SK-N-SH (cell line): ENCODE data around the gene COPS9.

Experiments used
- CHD2 ChIP-seq: fragments of 150-350 bp; IDR thresholded peaks from 2 replicates; pipeline ENCODE4 v1.6.1; 2018; ENCODE audit warnings: low read length; ENCODE audit not compliant: partially characterized antibody
- EP300 ChIP-seq, 2 experiments: IDR thresholded peaks; 2 replicates each; pipeline versions ENCODE4 v1.4.0 to v1.6.1; 2012; ENCODE audit warnings: borderline replicate concordance in 1 of 2, low read depth in 1 of 2, low read length in 1 of 2
- EZH2phosphoT487 ChIP-seq: fragments of 200-600 bp; sonication (generic); IDR thresholded peaks from 2 replicates; pipeline ENCODE4 v1.6.1; 2017; ENCODE audit warnings: low read depth, mixed run types, mild to moderate bottlenecking, antibody characterized with exemption, moderate library complexity, borderline replicate concordance
- MEF2A ChIP-seq: IDR thresholded peaks from 2 replicates; pipeline ENCODE4 v1.4.0; 2012; ENCODE audit warnings: low read depth, borderline replicate concordance
- NFIC ChIP-seq: IDR thresholded peaks from 2 replicates; pipeline ENCODE4 v1.4.0; 2012; ENCODE audit warnings: borderline replicate concordance
- POLR2AphosphoS5 ChIP-seq: IDR thresholded peaks from 2 replicates; pipeline ENCODE4 v1.6.1; 2012; ENCODE audit warnings: low read depth, low read length
- RCOR1 ChIP-seq: fragments of 150-350 bp; IDR thresholded peaks from 2 replicates; pipeline ENCODE4 v1.6.1; 2017; ENCODE audit warnings: antibody characterized with exemption, low read length
- TF ChIP-seq, protein P1 (sequence below): IDR thresholded peaks from 2 replicates; pipeline ENCODE4 v1.4.0; 2012; ENCODE audit warnings: low read depth
- TF ChIP-seq, protein P2 (sequence below): fragments of 200-600 bp; sonication (generic); IDR thresholded peaks from 2 replicates; pipeline ENCODE4 v1.6.1; 2017; ENCODE audit warnings: antibody characterized with exemption, mild to moderate bottlenecking, moderate library complexity
- TF ChIP-seq, protein P3 (sequence below): IDR thresholded peaks from 2 replicates; pipeline ENCODE4 v1.6.1; 2012; ENCODE audit warnings: mild to moderate bottlenecking, low read depth, low read length, moderate library complexity
- TF ChIP-seq, protein P4 (sequence below): IDR thresholded peaks from 2 replicates; pipeline ENCODE4; 2012

DNA sequence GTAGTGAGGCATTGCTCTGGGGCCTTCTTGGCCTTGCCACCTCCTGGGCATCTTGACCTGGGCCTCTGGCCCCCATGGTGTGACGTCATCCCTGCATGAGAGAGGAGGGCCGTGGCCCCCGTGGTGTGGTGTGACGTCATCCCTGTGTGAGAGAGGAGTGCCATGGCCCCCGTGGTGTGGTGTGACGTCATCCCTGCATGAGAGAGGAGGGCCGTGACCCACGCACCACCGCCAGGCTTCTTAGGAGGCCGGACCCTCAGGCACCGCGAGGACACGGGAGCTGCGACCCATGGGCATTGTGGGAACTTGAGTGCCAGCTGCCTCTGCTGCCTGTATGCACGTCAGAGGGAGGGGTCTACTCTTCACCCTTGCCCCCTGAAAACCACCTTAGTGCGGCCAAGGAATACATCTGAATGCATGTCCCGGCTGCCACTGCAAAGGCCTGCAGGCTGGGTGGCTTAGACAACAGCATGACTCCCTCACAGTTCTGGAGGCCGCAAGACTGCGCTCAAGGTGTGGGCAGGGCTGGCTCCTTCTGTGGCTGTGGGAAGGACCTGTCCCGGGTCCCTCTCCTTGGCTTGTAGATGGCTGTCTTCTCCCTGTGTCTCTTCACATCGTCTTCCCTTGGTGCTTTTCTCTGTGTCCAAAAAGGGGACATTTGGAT lies 25.1 kb upstream of the COPS9 start:
- TF ChIP-seq, protein P1, sequence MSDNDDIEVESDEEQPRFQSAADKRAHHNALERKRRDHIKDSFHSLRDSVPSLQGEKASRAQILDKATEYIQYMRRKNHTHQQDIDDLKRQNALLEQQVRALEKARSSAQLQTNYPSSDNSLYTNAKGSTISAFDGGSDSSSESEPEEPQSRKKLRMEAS: no peak
- TF ChIP-seq EP300 (IDR thresholded peaks at IDR 0.05; ENCODE audit: borderline replicate concordance in 1 of 2, low read depth in 1 of 2, low read length in 1 of 2) (no peak), MEF2A (no peak), EZH2phosphoT487 (no peak), NFIC (no peak), CHD2 (no peak), POLR2AphosphoS5 (no peak), RCOR1 (no peak)
- TF ChIP-seq, protein P2, sequence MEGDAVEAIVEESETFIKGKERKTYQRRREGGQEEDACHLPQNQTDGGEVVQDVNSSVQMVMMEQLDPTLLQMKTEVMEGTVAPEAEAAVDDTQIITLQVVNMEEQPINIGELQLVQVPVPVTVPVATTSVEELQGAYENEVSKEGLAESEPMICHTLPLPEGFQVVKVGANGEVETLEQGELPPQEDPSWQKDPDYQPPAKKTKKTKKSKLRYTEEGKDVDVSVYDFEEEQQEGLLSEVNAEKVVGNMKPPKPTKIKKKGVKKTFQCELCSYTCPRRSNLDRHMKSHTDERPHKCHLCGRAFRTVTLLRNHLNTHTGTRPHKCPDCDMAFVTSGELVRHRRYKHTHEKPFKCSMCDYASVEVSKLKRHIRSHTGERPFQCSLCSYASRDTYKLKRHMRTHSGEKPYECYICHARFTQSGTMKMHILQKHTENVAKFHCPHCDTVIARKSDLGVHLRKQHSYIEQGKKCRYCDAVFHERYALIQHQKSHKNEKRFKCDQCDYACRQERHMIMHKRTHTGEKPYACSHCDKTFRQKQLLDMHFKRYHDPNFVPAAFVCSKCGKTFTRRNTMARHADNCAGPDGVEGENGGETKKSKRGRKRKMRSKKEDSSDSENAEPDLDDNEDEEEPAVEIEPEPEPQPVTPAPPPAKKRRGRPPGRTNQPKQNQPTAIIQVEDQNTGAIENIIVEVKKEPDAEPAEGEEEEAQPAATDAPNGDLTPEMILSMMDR: no peak
- TF ChIP-seq, protein P3, sequence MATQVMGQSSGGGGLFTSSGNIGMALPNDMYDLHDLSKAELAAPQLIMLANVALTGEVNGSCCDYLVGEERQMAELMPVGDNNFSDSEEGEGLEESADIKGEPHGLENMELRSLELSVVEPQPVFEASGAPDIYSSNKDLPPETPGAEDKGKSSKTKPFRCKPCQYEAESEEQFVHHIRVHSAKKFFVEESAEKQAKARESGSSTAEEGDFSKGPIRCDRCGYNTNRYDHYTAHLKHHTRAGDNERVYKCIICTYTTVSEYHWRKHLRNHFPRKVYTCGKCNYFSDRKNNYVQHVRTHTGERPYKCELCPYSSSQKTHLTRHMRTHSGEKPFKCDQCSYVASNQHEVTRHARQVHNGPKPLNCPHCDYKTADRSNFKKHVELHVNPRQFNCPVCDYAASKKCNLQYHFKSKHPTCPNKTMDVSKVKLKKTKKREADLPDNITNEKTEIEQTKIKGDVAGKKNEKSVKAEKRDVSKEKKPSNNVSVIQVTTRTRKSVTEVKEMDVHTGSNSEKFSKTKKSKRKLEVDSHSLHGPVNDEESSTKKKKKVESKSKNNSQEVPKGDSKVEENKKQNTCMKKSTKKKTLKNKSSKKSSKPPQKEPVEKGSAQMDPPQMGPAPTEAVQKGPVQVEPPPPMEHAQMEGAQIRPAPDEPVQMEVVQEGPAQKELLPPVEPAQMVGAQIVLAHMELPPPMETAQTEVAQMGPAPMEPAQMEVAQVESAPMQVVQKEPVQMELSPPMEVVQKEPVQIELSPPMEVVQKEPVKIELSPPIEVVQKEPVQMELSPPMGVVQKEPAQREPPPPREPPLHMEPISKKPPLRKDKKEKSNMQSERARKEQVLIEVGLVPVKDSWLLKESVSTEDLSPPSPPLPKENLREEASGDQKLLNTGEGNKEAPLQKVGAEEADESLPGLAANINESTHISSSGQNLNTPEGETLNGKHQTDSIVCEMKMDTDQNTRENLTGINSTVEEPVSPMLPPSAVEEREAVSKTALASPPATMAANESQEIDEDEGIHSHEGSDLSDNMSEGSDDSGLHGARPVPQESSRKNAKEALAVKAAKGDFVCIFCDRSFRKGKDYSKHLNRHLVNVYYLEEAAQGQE: no peak
- TF ChIP-seq, protein P4, sequence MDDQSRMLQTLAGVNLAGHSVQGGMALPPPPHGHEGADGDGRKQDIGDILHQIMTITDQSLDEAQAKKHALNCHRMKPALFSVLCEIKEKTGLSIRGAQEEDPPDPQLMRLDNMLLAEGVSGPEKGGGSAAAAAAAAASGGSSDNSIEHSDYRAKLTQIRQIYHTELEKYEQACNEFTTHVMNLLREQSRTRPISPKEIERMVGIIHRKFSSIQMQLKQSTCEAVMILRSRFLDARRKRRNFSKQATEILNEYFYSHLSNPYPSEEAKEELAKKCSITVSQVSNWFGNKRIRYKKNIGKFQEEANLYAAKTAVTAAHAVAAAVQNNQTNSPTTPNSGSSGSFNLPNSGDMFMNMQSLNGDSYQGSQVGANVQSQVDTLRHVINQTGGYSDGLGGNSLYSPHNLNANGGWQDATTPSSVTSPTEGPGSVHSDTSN: no peak
